Ovary (tissue), 3 donors: Measurements from ENCODE around the gene GSTM4.
"Not testable (repeated sequence)": the region's sequence is repeated elsewhere in the genome, so short reads cannot be mapped to it uniquely, and the experiment has no call there.

ENCODE experiments used
- EP300 ChIP-seq: sonication (generic); formaldehyde crosslinking; IDR thresholded peaks from one replicate; pipeline ENCODE4 v1.6.1; 2017; ENCODE audit warnings: antibody characterized with exemption
- POLR2A ChIP-seq: fragments of 450-650 bp; IDR thresholded peaks from one replicate; pipeline ENCODE4 v1.6.1; 2017; ENCODE audit warnings: antibody characterized with exemption, mild to moderate bottlenecking, moderate library complexity
- TF ChIP-seq, protein P1 (sequence below), 3 donors: fragments of 450-650 bp in 2 of 3; fragments of 200-600 bp in 1 of 3; IDR thresholded peaks; one replicate each; pipeline versions ENCODE4 v1.5.1 to v1.8.0; 2016 to 2022; ENCODE audit warnings: antibody characterized with exemption in 3 of 3, mild to moderate bottlenecking in 1 of 3
- donor health status: DM: no; HTN: no; CAD: no.

GRCh38 chr1:109702940-109703339 lies 47.0 kb downstream of the GSTM4 start:
- TF ChIP-seq, protein P1, sequence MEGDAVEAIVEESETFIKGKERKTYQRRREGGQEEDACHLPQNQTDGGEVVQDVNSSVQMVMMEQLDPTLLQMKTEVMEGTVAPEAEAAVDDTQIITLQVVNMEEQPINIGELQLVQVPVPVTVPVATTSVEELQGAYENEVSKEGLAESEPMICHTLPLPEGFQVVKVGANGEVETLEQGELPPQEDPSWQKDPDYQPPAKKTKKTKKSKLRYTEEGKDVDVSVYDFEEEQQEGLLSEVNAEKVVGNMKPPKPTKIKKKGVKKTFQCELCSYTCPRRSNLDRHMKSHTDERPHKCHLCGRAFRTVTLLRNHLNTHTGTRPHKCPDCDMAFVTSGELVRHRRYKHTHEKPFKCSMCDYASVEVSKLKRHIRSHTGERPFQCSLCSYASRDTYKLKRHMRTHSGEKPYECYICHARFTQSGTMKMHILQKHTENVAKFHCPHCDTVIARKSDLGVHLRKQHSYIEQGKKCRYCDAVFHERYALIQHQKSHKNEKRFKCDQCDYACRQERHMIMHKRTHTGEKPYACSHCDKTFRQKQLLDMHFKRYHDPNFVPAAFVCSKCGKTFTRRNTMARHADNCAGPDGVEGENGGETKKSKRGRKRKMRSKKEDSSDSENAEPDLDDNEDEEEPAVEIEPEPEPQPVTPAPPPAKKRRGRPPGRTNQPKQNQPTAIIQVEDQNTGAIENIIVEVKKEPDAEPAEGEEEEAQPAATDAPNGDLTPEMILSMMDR (IDR thresholded peaks at IDR 0.05): not testable (repeated sequence)
- TF ChIP-seq POLR2A, EP300: not testable (repeated sequence)
